Adipocyte (in vitro differentiated cells): ENCODE measurements around the gene CS.

Experiments used
- DNase-seq: peaks from one replicate; pipeline ENCODE4 v3.0.0-alpha.2; 2015; ENCODE audit warnings: low read depth
- H3K27me3 ChIP-seq: replicated peaks from 2 replicates; pipeline ENCODE4 v1.7.0; 2013; ENCODE audit warnings: mild to moderate bottlenecking, low read length, moderate library complexity; ENCODE audit not compliant: control insufficient read depth, insufficient read depth
- H3K36me3 ChIP-seq: 2 replicates; pipeline ENCODE4 v1.7.0; 2013; ENCODE audit warnings: low read length, mild to moderate bottlenecking, moderate library complexity; ENCODE audit not compliant: control insufficient read depth, insufficient read depth, severe bottlenecking
- H3K4me1 ChIP-seq: 2 replicates; pipeline ENCODE4 v1.7.0; 2013; ENCODE audit warnings: mild to moderate bottlenecking, low read length, moderate library complexity; ENCODE audit not compliant: control insufficient read depth, insufficient read depth
- H3K4me3 ChIP-seq: 2 replicates; pipeline ENCODE4 v1.7.0; 2013; ENCODE audit warnings: mild to moderate bottlenecking, low read length, moderate library complexity
- H3K9ac ChIP-seq: 2 replicates; pipeline ENCODE4 v1.7.0; 2013; ENCODE audit warnings: mild to moderate bottlenecking, low read length, moderate library complexity
- H3K9me3 ChIP-seq: 2 replicates; pipeline ENCODE4 v1.7.0; 2013; ENCODE audit warnings: mild to moderate bottlenecking, low read length, moderate library complexity; ENCODE audit not compliant: control insufficient read depth

Gene CS

DNA sequence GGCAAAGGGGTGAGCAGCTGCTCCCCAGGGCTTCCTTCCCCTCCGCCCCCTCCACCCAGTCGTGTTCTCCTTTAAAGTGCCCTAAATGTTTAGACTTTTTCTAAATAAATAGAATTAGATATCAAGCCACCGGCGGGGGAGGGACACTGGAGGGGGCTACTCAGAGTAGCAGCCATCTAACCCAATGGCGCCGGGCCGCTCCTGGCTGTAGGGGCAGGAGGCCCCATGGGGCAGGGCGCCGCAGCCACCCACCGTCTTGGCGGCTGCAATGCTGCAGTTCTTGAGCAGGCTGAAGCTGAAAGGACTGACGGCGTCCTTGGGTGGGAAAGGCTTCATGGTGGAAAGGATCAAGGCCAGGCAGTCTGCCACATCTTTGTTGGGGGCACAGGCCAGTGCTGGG is 57.1 kb downstream of the CS start:
- Histone ChIP-seq H3K27me3 (no peaks in the 10 kb centered on the region), H3K4me1 (peaks cover 12% of the 10 kb centered on the region), H3K4me3 (no peak overlapping the region), H3K9ac (no peak overlapping the region), H3K36me3 (peaks cover 79% of the 10 kb centered on the region), H3K9me3 (no peaks in the 10 kb centered on the region)
- no peak for DNase-seq

DNA sequence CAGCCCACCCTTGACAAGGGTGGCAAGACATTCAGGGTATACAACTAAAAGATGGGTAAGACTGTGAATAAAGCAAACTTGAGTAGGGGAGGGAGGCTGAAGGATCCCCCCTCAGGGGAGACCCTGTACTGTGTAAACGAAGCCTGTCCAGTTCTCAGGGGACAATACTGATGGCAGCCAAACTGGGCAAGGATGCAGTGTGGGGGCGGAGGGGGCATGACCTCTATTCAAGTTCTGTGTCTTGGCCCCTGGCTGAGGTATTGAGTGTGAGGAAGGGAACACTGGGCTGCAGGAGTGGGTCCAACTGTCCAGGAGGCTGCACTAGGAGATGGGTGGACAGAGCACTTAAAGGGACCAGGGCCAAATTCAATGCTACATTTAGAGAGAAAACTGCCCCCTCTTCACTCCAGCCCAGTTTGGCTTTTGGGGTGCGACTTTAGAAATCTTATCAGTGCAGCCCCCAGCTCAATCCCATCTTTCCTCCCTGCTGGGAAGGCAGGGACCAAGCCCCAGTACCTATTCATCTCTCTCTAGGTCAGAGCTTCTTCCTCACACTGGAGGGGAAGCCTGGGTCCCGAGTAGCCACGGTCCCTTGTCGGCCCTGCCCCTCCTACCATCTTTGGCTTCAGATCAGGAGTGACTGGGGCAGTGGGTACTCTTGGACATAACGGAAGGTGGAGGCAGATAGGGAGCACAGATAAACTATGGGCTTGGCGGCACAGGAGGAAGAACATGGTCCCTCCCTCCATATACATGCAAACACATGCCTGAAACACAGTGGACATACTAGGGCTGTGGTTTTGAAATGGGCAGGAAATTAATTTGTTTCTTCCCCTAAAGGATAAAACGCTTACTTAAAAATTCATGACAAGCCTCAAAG is 58.5 kb downstream of the CS start:
- DNase-seq, result no peak
- Histone ChIP-seq H3K9ac (no peak overlapping the region), H3K27me3 (no peaks in the 10 kb centered on the region), H3K9me3 (no peaks in the 10 kb centered on the region), H3K4me3 (no peak overlapping the region), H3K4me1 (peaks cover 12% of the 10 kb centered on the region), H3K36me3 (peaks cover 67% of the 10 kb centered on the region)

DNA sequence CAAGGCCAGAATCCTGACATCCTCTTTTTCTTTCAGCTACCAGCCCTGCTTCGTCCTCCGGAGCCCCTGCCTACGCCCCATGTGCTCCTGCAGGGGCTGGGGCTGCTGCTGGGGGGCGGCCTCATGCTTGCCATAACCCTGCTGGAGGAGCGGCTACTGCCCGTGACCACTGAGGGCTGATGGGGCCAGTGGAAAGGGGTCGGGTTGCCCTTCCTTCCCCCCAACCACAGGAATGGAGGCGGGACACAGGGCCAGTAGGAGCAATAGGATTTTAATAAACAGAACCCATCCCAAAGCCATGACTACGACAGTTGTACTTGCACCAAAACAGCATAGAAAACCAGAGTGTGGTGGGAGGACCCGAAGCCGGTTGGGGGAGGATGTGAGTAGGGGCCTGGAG is 62.6 kb downstream of the CS start:
- Histone ChIP-seq H3K4me3 (no peak overlapping the region), H3K36me3 (peaks cover 31% of the 10 kb centered on the region), H3K27me3 (no peaks in the 10 kb centered on the region), H3K9ac (no peak overlapping the region), H3K9me3 (no peaks in the 10 kb centered on the region), H3K4me1 (no peaks in the 10 kb centered on the region)
- DNase-seq, result no peak

DNA sequence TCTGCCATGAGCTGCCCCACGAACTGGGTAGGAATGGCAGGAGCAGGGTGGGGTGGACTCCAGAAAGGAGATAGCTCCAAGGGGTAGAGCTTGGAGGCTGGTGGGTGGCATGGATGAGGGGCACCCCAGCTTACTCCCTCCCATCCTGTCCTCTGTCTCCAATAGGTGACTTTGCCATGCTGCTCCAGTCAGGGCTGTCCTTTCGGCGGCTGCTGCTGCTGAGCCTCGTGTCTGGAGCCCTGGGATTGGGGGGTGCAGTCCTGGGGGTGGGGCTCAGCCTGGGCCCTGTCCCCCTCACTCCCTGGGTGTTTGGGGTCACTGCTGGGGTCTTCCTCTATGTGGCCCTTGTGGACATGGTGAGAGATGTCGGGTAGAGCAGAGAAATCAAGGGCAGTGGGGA is 63.1 kb downstream of the CS start:
- Histone ChIP-seq H3K36me3 (peaks cover 25% of the 10 kb centered on the region), H3K4me3 (no peak overlapping the region)

DNA sequence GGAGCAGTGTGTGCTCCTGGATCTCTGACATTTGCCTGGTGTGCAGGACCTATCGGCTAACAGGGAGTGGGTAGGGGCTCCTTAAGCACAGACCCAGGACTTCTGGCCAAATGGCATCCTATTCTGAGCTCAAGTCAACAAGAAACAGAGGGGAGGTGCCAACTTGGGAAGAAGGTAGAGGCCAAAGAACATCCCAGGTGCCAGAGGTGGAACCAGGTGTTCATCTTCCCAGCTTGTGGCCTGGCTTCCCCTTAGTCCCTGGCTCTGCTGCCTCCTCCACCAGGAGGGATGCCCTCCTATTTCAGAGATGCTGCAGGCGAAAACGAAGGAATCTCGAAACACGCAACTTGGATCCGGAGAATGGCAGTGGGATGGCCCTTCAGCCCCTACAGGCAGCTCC is 64.0 kb downstream of the CS start:
- H3K27me3 ChIP-seq, result no peaks in the 10 kb centered on the region
- no peaks in the 10 kb centered on the region for H3K9me3 ChIP-seq
- H3K4me3 ChIP-seq, result no peak overlapping the region
- no peaks in the 10 kb centered on the region for H3K4me1 ChIP-seq
- H3K9ac ChIP-seq, result no peak overlapping the region
- H3K36me3 ChIP-seq, result peaks cover 17% of the 10 kb centered on the region
- no peak for DNase-seq

More for the DNA sequence above, 63.1 kb downstream of the CS start:
- Histone ChIP-seq H3K9me3 (no peaks in the 10 kb centered on the region), H3K9ac (no peak overlapping the region), H3K27me3 (no peaks in the 10 kb centered on the region), H3K4me1 (no peaks in the 10 kb centered on the region)
- DNase-seq, result no peak

DNA sequence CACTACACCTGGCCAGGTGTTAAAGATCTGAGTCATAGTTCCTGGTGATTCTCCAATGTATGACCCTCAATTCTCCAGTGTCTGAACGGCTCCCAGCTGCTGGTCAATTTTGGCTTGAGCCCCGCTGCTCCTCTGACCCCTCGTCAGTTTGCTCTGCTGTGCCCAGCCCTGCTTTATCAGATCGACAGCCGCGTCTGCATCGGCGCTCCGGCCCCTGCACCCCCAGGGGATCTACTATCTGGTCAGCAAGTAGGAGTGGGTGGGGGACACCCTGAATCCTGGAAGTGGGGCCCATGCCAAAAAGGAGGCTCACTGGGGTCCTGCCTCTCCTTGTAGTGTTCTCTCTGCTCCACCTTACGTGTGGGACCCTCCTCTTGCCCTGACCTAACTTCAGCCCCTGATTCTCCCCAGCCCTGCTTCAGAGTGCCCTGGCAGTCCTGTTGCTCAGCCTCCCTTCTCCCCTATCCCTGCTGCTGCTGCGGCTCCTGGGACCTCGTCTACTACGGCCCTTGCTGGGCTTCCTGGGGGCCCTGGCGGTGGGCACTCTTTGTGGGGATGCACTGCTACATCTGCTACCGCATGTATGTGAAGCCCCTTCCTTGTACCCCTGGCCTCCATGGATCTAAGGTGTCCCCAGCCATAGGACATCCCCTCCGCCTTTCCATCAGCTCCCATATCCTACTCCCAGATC is 65.2 kb downstream of the CS start:
- DNase-seq, result no peak
- Histone ChIP-seq H3K9ac (no peak overlapping the region), H3K36me3 (peaks cover 7% of the 10 kb centered on the region), H3K27me3 (no peaks in the 10 kb centered on the region), H3K4me1 (no peaks in the 10 kb centered on the region), H3K4me3 (no peak overlapping the region), H3K9me3 (no peaks in the 10 kb centered on the region)

DNA sequence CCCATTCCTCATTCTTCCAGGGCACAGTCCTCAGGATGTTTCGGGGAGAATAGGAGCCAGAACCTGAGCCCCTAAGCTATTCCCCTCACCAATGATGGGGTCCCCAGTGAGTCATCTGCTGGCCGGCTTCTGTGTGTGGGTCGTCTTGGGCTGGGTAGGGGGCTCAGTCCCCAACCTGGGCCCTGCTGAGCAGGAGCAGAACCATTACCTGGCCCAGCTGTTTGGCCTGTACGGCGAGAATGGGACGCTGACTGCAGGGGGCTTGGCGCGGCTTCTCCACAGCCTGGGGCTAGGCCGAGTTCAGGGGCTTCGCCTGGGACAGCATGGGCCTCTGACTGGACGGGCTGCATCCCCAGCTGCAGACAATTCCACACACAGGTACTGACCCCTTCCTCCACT is 68.9 kb downstream of the CS start:
- no peak overlapping the region for H3K4me3 ChIP-seq

DNA sequence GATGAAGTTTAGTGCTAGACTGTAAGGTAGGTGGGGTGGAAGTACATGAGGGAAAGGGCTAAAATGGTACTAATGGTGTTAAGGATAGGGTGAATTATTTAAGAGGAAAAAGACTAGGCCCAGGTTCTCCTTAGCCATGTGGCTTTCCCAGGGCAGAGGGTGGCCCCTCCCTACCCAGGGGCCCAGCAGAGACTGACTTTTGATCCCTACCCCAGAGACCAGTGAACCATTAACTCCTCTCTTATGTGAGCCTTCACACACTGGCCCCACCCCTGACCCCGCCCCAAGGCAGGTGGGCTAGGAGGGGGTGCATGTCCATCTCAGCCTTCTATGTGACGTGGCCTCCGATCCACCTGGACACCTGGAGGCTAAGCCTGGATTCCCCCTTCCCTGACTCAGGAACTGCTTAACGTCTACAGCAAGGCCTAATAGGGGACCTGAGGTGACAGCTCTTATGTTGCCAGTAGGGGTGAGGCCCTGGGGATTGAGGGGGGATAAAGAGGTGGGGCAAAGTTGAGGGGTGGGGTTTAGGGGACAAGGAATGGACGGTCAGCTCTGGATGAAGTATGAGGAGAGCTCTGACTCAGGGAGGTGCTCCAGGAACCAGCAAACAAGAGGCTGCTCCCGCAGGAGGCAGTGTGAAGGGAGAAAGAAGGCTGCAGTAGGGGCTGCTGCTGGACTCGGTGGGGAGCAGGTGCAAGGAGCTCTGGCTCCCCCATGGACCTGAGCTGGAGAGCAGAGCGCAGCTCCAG is 69.5 kb downstream of the CS start:
- Histone ChIP-seq H3K9ac (no peak overlapping the region), H3K4me3 (no peak overlapping the region), H3K4me1 (no peaks in the 10 kb centered on the region), H3K9me3 (no peaks in the 10 kb centered on the region), H3K36me3 (no peaks in the 10 kb centered on the region), H3K27me3 (no peaks in the 10 kb centered on the region)
- DNase-seq, result no peak

More for the DNA sequence above, 68.9 kb downstream of the CS start:
- Histone ChIP-seq H3K27me3 (no peaks in the 10 kb centered on the region), H3K9me3 (no peaks in the 10 kb centered on the region), H3K36me3 (no peaks in the 10 kb centered on the region), H3K9ac (no peak overlapping the region), H3K4me1 (no peaks in the 10 kb centered on the region)
- no peak for DNase-seq

DNA sequence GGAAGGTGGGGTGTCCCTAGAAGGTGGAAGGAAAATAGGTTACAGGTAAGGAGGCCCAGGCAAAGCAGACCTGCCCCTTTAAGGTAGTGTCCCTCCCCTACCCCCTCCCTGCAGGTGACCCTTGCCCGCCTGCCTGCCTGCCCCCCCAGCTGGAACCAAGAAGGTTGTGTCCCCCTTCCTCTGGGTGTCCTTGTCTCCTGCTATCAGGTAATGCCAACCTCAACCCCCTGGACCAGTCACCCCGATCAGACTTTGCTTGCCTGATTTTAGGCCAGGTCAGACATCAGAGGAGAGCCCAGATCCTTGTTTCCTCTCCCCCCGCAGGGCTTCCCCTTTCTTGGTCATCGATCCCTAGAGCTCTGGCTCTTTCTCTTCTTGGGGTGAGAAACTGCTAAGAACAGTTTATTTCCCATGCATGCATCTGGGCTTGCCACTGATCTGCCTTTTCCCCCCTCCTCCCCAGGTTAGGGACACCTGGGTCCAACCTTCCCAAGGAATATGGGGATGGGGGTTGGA is 70.2 kb downstream of the CS start, which contains the start of gene SLC39A5:
TSS of gene SLC39A5 (plus strand) at position 136 of the 516 bp plus-strand sequence. CDS start 1,224 bp downstream, outside the sequence.
- Histone ChIP-seq H3K9me3 (no peaks in the 10 kb centered on the region), H3K4me1 (no peaks in the 10 kb centered on the region), H3K27me3 (no peaks in the 10 kb centered on the region), H3K4me3 (no peak within 1 kb of the TSS), H3K9ac (no peak within 1 kb of the TSS), H3K36me3 (no peaks in the 10 kb centered on the region)
- no peak for DNase-seq

DNA sequence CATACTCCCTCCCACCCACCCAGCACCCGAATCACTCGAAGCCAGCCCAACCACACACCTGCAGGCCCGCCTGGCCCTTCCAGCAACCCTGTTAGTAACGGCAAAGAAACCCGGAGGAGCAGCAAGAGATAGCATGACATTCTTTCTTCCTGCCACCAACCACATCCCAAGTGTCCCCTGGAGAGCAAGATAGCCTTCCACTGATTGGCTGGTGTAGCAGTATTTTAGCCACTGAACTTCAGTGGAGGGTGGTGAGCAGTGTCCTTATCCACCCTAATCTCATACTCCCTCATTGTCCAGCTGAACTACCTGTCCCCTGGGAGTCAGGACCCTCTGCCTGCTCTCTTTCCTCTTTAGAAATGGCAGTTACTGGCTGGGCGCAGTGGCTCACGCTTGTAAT is 71.0 kb downstream of the CS start:
- Histone ChIP-seq H3K9ac (no peak overlapping the region), H3K4me1 (no peaks in the 10 kb centered on the region), H3K4me3 (no peak overlapping the region), H3K36me3 (no peaks in the 10 kb centered on the region), H3K27me3 (no peaks in the 10 kb centered on the region), H3K9me3 (no peaks in the 10 kb centered on the region)
- DNase-seq, result no peak

DNA sequence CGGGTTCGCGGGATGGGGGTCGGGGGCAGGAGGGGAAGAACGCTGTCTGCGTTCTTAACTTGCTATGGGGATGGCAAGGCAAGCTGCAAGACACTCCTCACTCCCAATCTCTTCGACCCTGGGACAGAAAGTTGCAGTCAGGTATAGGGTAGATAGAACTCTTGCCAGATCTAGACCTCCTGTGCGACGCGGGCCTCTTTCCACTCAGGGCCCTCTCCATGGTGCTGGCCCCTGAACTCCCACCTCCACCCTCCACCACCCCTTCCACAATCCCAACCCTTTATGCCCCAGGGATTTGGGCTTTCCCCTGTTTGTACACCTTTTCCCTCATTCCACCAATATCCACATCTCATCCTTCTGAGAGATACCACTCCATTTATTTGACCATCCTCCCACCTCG is 75.2 kb downstream of the CS start:
- no peak for DNase-seq
- Histone ChIP-seq H3K9ac (peak overlapping the region; percentile 86), H3K4me3 (peak overlapping the region; percentile 85), H3K4me1 (peaks cover 23% of the 10 kb centered on the region), H3K9me3 (no peaks in the 10 kb centered on the region), H3K27me3 (no peaks in the 10 kb centered on the region), H3K36me3 (no peaks in the 10 kb centered on the region)
